ENCODE results near the gene TP63.

Gene TP63

GRCh38 chr3:189941679-189942078 lies 310.5 kb downstream of the TP63 start:
- DNase-seq, result no peak

- DNase-seq, result no peak
These were observed 311.8 kb downstream of the TP63 start for GRCh38 chr3:189942948-189943347.

GRCh38 chr3:189944285-189945145 lies 313.3 kb downstream of the TP63 start:
- DNase-seq, result no peak

- DNase-seq, result no peak
These were observed 314.9 kb downstream of the TP63 start for GRCh38 chr3:189945935-189946709.

Measured in activated CD4-positive, CD25-positive, alpha-beta regulatory T cell treated with anti-CD3 and anti-CD28 coated beads, Interleukin-2, amount 50 U/mL, for 72 hours (primary cell).